Suprapubic skin (tissue), 3 donors: ENCODE data around the gene MAVS.

ENCODE experiments used
- POLR2A ChIP-seq, 2 donors: fragments of 450-650 bp; IDR thresholded peaks; one replicate each; pipeline ENCODE4 v1.6.1; 2017; ENCODE audit warnings: antibody characterized with exemption in 2 of 2, mild to moderate bottlenecking in 2 of 2, moderate library complexity in 2 of 2
- TF ChIP-seq, protein P1 (sequence below), 2 donors: fragments of 200-600 bp in 1 of 2; fragments of 450-650 bp in 1 of 2; sonication (generic) in 1 of 2; IDR thresholded peaks; one replicate each; pipeline ENCODE4 v1.5.1; 2016 to 2019; ENCODE audit warnings: antibody characterized with exemption in 2 of 2, mild to moderate bottlenecking in 1 of 2, moderate library complexity in 1 of 2

DNA sequence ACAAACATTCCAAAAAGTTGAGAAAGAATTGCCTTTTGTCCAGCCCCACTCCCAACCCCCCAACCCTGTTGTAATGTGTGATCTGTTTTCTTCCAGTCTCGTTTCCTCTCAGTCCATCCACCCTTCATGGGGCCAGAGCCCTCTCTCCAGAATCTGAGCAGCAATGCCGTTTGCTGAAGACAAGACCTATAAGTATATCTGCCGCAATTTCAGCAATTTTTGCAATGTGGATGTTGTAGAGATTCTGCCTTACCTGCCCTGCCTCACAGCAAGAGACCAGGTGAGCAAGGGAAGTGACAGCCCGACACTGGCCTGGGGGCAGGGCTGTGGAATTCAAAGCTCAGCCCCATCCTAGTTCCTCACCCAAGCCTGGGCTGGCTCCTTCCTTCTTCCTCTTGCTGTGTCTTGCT is 7.8 kb downstream of the MAVS start:
- TF ChIP-seq, protein P1, sequence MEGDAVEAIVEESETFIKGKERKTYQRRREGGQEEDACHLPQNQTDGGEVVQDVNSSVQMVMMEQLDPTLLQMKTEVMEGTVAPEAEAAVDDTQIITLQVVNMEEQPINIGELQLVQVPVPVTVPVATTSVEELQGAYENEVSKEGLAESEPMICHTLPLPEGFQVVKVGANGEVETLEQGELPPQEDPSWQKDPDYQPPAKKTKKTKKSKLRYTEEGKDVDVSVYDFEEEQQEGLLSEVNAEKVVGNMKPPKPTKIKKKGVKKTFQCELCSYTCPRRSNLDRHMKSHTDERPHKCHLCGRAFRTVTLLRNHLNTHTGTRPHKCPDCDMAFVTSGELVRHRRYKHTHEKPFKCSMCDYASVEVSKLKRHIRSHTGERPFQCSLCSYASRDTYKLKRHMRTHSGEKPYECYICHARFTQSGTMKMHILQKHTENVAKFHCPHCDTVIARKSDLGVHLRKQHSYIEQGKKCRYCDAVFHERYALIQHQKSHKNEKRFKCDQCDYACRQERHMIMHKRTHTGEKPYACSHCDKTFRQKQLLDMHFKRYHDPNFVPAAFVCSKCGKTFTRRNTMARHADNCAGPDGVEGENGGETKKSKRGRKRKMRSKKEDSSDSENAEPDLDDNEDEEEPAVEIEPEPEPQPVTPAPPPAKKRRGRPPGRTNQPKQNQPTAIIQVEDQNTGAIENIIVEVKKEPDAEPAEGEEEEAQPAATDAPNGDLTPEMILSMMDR (IDR thresholded peaks at IDR 0.05): no peak
- no peak for TF ChIP-seq POLR2A (IDR thresholded peaks at IDR 0.05)
